SH-SY5Y (cell line): ENCODE results near the gene FGF12.

Experiments
- GATA2 ChIP-seq: IDR thresholded peaks from 2 replicates; pipeline ENCODE4 v1.6.1; 2011; ENCODE audit warnings: mild to moderate bottlenecking, low read depth, low read length
- GATA3 ChIP-seq: IDR thresholded peaks from 2 replicates; pipeline ENCODE4 v1.6.1; 2011; ENCODE audit warnings: low read depth, mild to moderate bottlenecking, low read length, moderate library complexity

Gene FGF12

GRCh38 chr3:192161661-192162060 is 565.7 kb downstream of the FGF12 start:
- no peak for TF ChIP-seq GATA2
- no peak for TF ChIP-seq GATA3

- TF ChIP-seq GATA2 (no peak), GATA3 (no peak)
Measured at GRCh38 chr3:192156382-192156781, 571.0 kb downstream of the FGF12 start.

DNA sequence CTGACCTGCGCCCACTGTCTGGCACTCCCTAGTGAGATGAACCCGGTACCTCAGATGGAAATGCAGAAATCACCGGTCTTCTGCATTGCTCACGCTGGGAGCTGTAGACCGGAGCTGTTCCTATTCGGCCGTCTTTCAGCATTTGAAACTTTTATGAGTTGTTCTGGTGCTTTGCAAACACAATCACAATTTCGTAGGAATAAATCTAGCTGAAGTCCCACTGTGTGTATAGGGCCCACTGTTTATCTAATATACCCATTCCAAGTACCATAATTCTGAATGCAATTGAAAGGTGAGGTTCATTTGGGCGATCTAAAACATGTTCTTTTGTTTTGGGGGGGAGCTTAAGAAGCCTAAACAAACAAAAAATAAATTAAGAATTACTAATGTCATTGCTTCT is 572.1 kb downstream of the FGF12 start:
- TF ChIP-seq GATA2 (no peak), GATA3 (no peak)

- TF ChIP-seq GATA3 = no peak
- no peak for TF ChIP-seq GATA2
Measured at GRCh38 chr3:192133271-192133670, 594.1 kb downstream of the FGF12 start.

- TF ChIP-seq GATA3 (no peak), GATA2 (no peak)
Measured at GRCh38 chr3:192130534-192131132, 596.7 kb downstream of the FGF12 start.

GRCh38 chr3:192129586-192129985 is 597.8 kb downstream of the FGF12 start:
- TF ChIP-seq GATA2 = no peak
- TF ChIP-seq GATA3 = no peak

DNA sequence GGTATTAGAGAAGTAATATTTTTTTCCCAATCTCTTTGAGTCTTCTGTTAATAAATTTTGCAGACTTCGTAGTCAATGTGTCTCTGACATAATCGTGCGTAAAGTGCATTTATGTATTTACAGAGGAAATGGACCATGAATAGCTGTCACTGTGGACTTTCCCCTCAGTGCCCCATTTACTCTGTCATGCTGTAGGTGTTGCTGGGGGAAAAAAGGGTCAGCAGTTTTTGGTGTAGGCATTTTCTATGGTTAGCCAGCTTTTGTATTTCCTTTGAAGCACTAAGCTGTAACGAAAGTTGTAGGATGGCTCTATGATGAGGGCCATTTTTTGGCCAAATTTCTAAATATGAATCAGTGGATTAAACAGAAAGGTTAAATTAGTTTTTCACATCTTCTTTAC is 598.4 kb downstream of the FGF12 start:
- TF ChIP-seq GATA3 = no peak
- no peak for TF ChIP-seq GATA2

- TF ChIP-seq GATA2 (no peak), GATA3 (no peak)
Measured at GRCh38 chr3:192128060-192128459, 599.3 kb downstream of the FGF12 start.

- TF ChIP-seq GATA2 (no peak), GATA3 (no peak)
Measured at GRCh38 chr3:192122832-192123594, 604.3 kb downstream of the FGF12 start.

DNA sequence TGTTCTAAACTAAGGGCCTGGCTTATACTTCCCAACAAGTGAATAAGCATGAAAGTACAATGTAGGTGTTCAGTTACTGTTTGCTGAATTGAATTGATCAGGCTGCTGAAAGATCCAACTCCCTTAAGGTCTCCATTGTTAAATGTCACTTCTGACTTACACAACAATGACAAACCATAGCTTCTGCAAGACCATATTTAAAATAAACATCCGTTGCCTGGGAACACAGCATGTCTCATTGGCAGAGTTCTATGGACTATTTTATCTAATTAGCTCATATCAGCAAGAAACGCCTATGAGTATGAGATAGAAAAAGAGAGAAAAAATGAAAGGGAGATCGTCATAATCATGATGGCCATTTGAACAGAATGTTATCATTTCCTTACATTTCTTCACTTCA is 605.4 kb downstream of the FGF12 start:
- TF ChIP-seq GATA3 (no peak), GATA2 (no peak)

DNA sequence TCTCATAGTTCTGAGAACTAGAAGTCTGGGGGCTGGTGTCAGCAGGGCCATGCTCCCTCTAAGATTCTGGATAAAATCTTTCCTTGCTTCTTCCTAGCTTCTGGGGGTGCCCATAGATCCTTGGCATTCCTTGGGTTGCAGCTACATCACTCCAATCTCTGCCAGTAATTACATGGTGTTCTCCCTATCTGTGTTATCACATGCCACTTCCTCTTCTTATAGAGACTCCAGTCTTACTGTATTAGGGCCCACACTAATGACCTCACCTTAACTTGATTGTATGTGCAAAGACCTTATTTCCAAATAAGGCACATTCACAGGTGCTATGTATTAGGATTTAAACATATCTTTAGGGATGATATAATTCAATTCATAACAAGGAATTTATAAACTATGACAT is 618.5 kb downstream of the FGF12 start:
- TF ChIP-seq GATA3 (no peak), GATA2 (no peak)

GRCh38 chr3:192106543-192106942 is 620.8 kb downstream of the FGF12 start:
- TF ChIP-seq GATA2 = no peak
- TF ChIP-seq GATA3 = no peak

DNA sequence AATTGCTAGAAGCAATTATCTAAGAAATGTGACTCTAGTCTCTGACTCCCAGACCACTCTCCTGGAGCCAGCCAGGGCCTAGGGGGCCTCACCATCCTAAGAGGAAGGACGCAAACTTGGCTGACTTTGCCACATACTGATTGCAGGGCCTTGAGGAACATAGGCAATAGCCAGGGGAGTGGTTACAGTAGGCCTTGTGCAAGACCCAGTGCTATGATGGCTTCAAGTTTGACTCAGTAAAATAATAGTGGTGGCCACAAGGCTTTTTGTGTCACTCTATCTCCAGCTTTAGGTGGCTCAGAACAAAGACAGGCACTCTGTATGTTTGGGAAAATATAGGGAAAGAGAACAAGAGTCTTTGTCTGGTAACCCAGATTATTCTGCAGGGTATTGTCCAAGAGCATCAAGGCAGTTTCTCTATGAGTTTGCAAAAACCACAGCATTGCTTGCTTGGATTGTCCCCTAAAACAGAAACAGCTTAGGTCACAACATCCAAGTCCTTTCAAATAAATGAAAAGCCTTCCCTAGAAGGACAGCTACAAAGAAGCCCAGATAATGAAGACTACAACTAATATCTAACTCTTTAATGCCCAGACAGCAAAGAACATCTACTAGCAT is 634.8 kb downstream of the FGF12 start:
- TF ChIP-seq GATA3 (no peak), GATA2 (no peak)

GRCh38 chr3:192091831-192092230 is 635.5 kb downstream of the FGF12 start:
- TF ChIP-seq GATA3 = no peak
- no peak for TF ChIP-seq GATA2

DNA sequence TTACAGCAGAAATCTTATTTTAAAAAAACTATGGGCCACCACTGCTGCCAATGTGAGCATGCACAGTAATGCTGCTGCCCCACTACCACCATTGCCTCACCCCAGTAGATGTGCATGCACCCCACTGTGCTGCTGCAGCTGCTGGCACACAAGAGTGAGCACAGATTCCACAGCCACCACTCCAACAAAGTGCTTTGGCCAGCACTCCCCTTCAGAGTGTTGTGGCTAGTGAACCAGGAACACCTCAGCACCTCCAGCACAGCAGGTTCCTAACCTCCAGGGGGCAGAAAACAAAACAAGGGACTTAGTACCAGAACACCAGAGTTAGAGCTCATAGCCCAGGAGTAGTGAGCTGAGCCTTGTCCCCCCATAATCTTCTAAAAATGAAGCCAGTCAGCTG is 636.8 kb downstream of the FGF12 start:
- TF ChIP-seq GATA3 (no peak), GATA2 (no peak)
